T-helper 17 cell (primary cell): Measurements from ENCODE around the gene ADH7. TPM values are rescaled to one million over a fixed set of nuclear protein-coding genes. Genes with fewer than 3 reads are reported as not detected.
"Not testable (repeated sequence)": the region's sequence is repeated elsewhere in the genome, so short reads cannot be mapped to it uniquely, and the experiment has no call there.

Experiments
- ATAC-seq: fragments of 150-1000 bp; cut with Tn5 transposase; 2 replicates; pipeline ENCODE4 v1.10.0; 2021; ENCODE audit warnings: mild to moderate bottlenecking, moderate library complexity
- DNase-seq, 3 donors: peaks; one replicate each; pipeline versions ENCODE4 v3.0.0 to v3.0.0-alpha.2; 2020 to 2021
- H3K9me3 ChIP-seq: one replicate; pipeline ENCODE4 v1.7.0; 2013; ENCODE audit warnings: low read length, mild to moderate bottlenecking; ENCODE audit not compliant: control insufficient read depth, poor library complexity, severe bottlenecking
- H3K27ac Mint-ChIP-seq: one replicate; pipeline ENCODE4 v1.8.0; 2022; ENCODE audit warnings: mild to moderate bottlenecking, moderate library complexity, mixed read lengths
- H3K27me3 Mint-ChIP-seq: one replicate; pipeline ENCODE4 v1.8.0; 2022; ENCODE audit warnings: mixed read lengths
- H3K36me3 Mint-ChIP-seq: one replicate; pipeline ENCODE4 v1.8.0; 2022; ENCODE audit warnings: low read depth, mixed read lengths
- H3K4me1 Mint-ChIP-seq: one replicate; pipeline ENCODE4 v1.8.0; 2022; ENCODE audit warnings: mild to moderate bottlenecking, mixed read lengths
- H3K4me3 Mint-ChIP-seq: one replicate; pipeline ENCODE4 v1.8.0; 2022; ENCODE audit warnings: mild to moderate bottlenecking, moderate library complexity, mixed read lengths
- total RNA-seq, 4 donors: library from RNA in 2 of 4; stranded (reverse) in 2 of 4; gene quantifications; one replicate each; pipeline ENCODE4 v1.2.3 and lab custom pipeline; 2022 to 2026

The ADH7 gene
- total RNA-seq, 2 donors from 2014 or later = not detected

DNA sequence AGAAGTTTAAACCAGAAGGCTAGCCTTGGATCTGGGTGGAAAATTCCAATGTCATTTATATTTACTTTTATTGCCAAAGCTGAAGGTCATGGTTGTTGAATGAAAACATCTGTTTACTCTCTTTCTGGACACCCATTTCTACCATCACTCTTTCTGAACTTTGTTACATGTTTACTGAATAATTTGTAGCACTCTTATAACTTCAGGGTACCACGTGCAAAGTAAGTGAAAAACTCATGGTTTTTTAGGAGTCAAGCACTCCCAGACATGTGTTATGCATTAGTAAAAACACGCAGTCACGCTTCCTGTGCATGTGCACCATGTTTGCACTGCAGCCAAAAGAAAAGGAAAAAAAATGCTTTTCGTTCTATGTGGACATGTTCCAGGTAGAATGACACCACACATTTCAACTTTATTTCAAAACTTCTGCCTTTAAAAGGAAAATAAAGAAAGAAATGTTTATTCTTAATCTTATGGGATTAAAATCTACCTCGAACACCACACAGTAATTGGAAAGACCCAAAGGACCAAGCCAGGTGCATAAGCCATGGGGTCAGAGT is 51.2 kb downstream of the ADH7 start:
- DNase-seq (no peak), ATAC-seq (no peak)
- H3K27ac Mint-ChIP-seq = no peak overlapping the region

GRCh38 chr4:99383399-99383798 is 51.7 kb downstream of the ADH7 start:
- no peak for ATAC-seq

More for the DNA sequence above, 51.2 kb downstream of the ADH7 start:
- H3K9me3 ChIP-seq = no peaks in the 10 kb centered on the region
- Mint-ChIP-seq H3K4me1 (no peaks in the 10 kb centered on the region), H3K27me3 (peaks cover 50% of the 10 kb centered on the region), H3K4me3 (no peak overlapping the region), H3K36me3 (no peaks in the 10 kb centered on the region)

DNA sequence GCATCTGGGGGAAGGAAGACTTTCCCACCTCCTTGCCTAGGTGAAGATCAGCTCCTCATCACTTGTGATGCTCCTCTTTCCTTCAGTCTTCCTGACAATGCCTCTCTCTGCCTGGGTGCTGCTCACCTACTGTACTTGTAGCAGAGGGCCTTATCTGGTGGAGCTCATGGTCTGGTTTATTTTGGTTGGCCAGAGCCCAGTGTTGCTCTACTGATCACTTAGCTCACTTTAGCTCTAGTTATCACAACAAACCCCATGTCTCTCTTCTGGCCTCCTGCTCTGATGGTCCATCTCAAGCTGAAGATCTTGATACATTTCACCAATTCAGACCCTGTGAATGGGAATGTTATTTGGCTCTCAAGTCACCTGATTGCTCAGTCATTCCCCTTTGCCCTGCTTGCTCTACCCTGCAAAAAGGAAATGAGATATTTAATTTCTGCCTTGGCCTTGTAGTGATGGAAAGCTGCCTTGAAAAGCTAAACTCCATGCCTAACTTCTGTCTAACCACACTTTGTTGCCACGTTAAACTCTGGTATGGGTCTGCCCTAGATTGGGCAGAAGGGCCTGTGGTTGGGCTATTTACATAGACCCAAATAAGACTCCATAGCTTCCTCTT is 52.3 kb downstream of the ADH7 start:
- no peak for ATAC-seq
- Mint-ChIP-seq H3K4me1 (no peaks in the 10 kb centered on the region), H3K27ac (no peak overlapping the region), H3K4me3 (no peak overlapping the region), H3K27me3 (peaks cover 39% of the 10 kb centered on the region), H3K36me3 (no peaks in the 10 kb centered on the region)
- DNase-seq = no peak
- no peaks in the 10 kb centered on the region for H3K9me3 ChIP-seq

More at GRCh38 chr4:99383399-99383798, 51.7 kb downstream of the ADH7 start:
- no peaks in the 10 kb centered on the region for H3K9me3 ChIP-seq
- Mint-ChIP-seq H3K27me3 (peaks cover 45% of the 10 kb centered on the region), H3K4me1 (no peaks in the 10 kb centered on the region), H3K4me3 (no peak overlapping the region), H3K36me3 (no peaks in the 10 kb centered on the region), H3K27ac (no peak overlapping the region)
- no peak for DNase-seq

DNA sequence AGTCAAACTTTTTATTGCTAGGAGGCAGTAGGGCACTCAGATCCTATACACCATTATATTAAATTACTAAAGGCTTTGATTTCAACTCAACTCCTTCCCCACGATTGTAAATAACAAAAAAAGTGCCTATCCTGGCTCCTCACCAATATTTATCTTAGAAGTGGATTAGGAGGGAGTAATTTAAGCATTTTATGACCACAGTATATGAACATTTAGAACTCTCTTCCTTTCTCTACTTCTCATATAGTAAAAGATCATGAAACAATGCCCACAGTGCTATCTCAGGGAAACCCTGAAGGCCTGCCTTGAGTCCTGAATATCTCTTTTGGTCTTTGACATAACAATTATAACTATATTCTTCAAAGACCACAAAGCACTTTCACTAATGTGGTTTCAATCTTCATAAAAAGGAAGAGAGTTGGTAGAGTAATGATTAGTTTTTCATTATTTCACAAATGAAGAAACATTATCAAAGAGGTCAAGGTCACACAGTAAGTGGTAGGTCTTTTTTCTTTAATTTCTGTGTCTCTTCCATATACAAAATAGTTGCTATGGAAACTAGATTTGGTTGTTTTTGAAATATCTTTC is 53.5 kb downstream of the ADH7 start:
- H3K9me3 ChIP-seq = no peaks in the 10 kb centered on the region
- ATAC-seq (no peak), DNase-seq (no peak)
- Mint-ChIP-seq H3K4me1 (no peaks in the 10 kb centered on the region), H3K4me3 (no peak overlapping the region), H3K27me3 (peaks cover 38% of the 10 kb centered on the region), H3K36me3 (no peaks in the 10 kb centered on the region), H3K27ac (no peak overlapping the region)

- Mint-ChIP-seq H3K27me3 (peaks cover 27% of the 10 kb centered on the region), H3K27ac (no peak overlapping the region), H3K4me1 (no peaks in the 10 kb centered on the region), H3K36me3 (no peaks in the 10 kb centered on the region), H3K4me3 (no peak overlapping the region)
- H3K9me3 ChIP-seq = no peaks in the 10 kb centered on the region
- no peak for DNase-seq
- ATAC-seq = no peak
Observed at GRCh38 chr4:99379571-99379970, 55.6 kb downstream of the ADH7 start.

- Mint-ChIP-seq H3K36me3 (no peaks in the 10 kb centered on the region), H3K4me1 (no peaks in the 10 kb centered on the region), H3K27ac (no peak overlapping the region), H3K4me3 (no peak overlapping the region), H3K27me3 (peaks cover 24% of the 10 kb centered on the region)
- DNase-seq (no peak), ATAC-seq (no peak)
- no peaks in the 10 kb centered on the region for H3K9me3 ChIP-seq
Observed at GRCh38 chr4:99378876-99379275, 56.3 kb downstream of the ADH7 start.

DNA sequence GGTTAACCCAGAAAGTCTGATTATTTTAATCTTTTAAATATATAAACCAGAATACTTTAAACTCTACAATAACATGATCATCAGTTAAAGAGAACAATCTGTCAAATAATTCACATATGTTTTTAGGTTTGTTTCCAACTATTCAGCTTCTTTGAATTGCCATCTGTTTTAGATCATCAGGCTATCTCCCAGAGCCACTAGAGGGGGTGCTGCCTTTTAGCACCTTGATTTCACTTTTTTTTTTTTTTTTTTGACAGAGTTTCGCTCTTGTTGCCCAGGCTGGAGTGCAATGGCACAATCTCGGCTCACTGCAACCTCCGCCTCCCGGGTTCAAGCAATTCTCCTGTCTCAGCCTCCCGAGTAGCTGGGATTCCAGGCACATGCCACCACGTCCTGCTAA is 57.8 kb downstream of the ADH7 start:
- not testable (repeated sequence) for H3K4me1 Mint-ChIP-seq, H3K36me3 Mint-ChIP-seq, H3K27ac Mint-ChIP-seq, H3K9me3 ChIP-seq, H3K27me3 Mint-ChIP-seq, H3K4me3 Mint-ChIP-seq, DNase-seq, ATAC-seq

- not testable (repeated sequence) for H3K27ac Mint-ChIP-seq
Observed at GRCh38 chr4:99372464-99372863, 62.7 kb downstream of the ADH7 start.

GRCh38 chr4:99367817-99368216 is 67.3 kb downstream of the ADH7 start:
- ATAC-seq, H3K9me3 ChIP-seq, H3K36me3 Mint-ChIP-seq, H3K4me3 Mint-ChIP-seq, H3K27ac Mint-ChIP-seq, DNase-seq, H3K4me1 Mint-ChIP-seq: not testable (repeated sequence)
- H3K27me3 Mint-ChIP-seq = peaks cover 14% of the 10 kb centered on the region

More at GRCh38 chr4:99372464-99372863, 62.7 kb downstream of the ADH7 start:
- ATAC-seq, H3K9me3 ChIP-seq, H3K4me1 Mint-ChIP-seq, DNase-seq, H3K36me3 Mint-ChIP-seq, H3K4me3 Mint-ChIP-seq: not testable (repeated sequence)
- peaks cover 11% of the 10 kb centered on the region for H3K27me3 Mint-ChIP-seq

DNA sequence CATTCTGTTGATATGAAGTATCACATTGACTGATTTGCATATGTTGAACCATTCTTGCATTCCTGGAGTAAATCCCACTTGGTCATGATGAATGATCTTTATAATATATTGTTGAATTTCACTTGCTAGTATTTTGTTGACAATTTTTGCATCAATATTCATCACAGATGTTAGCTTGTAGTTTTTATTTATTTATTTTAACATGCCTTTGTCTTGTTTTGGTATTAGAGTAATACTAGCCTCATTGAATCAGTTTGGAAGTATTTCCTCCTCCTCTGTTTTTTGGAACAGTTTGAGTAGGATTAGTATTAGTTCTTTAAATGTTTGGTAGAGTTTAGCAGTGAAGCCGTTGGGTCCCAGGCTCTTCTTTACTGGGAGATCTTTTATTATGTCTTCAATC is 68.7 kb downstream of the ADH7 start:
- ATAC-seq (no peak), DNase-seq (no peak)
- no peaks in the 10 kb centered on the region for H3K9me3 ChIP-seq
- H3K4me1 Mint-ChIP-seq = peaks cover 3% of the 10 kb centered on the region
- no peak overlapping the region for H3K27ac Mint-ChIP-seq
- H3K27me3 Mint-ChIP-seq = peaks cover 14% of the 10 kb centered on the region
- H3K4me3 Mint-ChIP-seq = no peak overlapping the region
- no peaks in the 10 kb centered on the region for H3K36me3 Mint-ChIP-seq

GRCh38 chr4:99362768-99363167 is 72.4 kb downstream of the ADH7 start:
- H3K27me3 Mint-ChIP-seq = peaks cover 12% of the 10 kb centered on the region
- DNase-seq (no peak), ATAC-seq (no peak)
- H3K4me1 Mint-ChIP-seq = peaks cover 3% of the 10 kb centered on the region
- no peak overlapping the region for H3K27ac Mint-ChIP-seq
- no peak overlapping the region for H3K4me3 Mint-ChIP-seq
- no peaks in the 10 kb centered on the region for H3K9me3 ChIP-seq
- H3K36me3 Mint-ChIP-seq = no peaks in the 10 kb centered on the region
